Measurements from ENCODE around the gene ZKSCAN3.

GRCh38 chr6:28410767-28411166 lies 61.0 kb downstream of the ZKSCAN3 start:
- no peak for TF ChIP-seq GATA2 (IDR thresholded peaks at IDR 0.05; ENCODE audit: low read depth, low read length)
- TF ChIP-seq GATA3 (IDR thresholded peaks at IDR 0.05; ENCODE audit: low read depth, low read length) = no peak
